CD14-positive monocyte (primary cell): ENCODE measurements around the gene SNRPA1. TPM values are rescaled to one million over a fixed set of nuclear protein-coding genes. Genes with fewer than 3 reads are reported as not detected.

Experiments
- DNase-seq, 3 donors: peaks; one replicate each; pipeline ENCODE4 v3.0.0-alpha.2; 2011 to 2022
- H2AFZ ChIP-seq: 2 replicates; pipeline ENCODE4 v1.6.0; 2012; ENCODE audit warnings: mild to moderate bottlenecking, low read depth, low read length, inconsistent platforms; ENCODE audit not compliant: insufficient read depth, poor library complexity, severe bottlenecking
- H3K27ac ChIP-seq, 2 donors: 1 replicate in 1 of 2; 2 replicates in 1 of 2; pipeline ENCODE4 v1.5.1; 2012 to 2013; ENCODE audit warnings: low read length in 2 of 2, control low read depth in 1 of 2, inconsistent platforms in 1 of 2, low read depth in 1 of 2, mild to moderate bottlenecking in 1 of 2
- H3K27me3 ChIP-seq, 2 donors: one replicate each; pipeline versions ENCODE4 v1.6.0 to v1.6.1; 2011 to 2013; ENCODE audit warnings: low read length in 2 of 2; ENCODE audit not compliant: control insufficient read depth in 2 of 2, insufficient read depth in 2 of 2
- H3K36me3 ChIP-seq, 2 donors: replicated peaks in 1 of 2; 1 replicate in 1 of 2; 2 replicates in 1 of 2; pipeline versions ENCODE4 v1.5.1 to v1.6.1; 2012 to 2013; ENCODE audit warnings: low read length in 2 of 2, control low read depth in 1 of 2, inconsistent platforms in 1 of 2, mild to moderate bottlenecking in 1 of 2; ENCODE audit not compliant: insufficient read depth in 2 of 2, control insufficient read depth in 1 of 2
- H3K4me1 ChIP-seq, 2 donors: 1 replicate in 1 of 2; 2 replicates in 1 of 2; pipeline versions ENCODE4 v1.5.1 to v1.6.1; 2012 to 2013; ENCODE audit warnings: low read length in 2 of 2, control low read depth in 1 of 2, inconsistent platforms in 1 of 2, mild to moderate bottlenecking in 1 of 2, moderate library complexity in 1 of 2; ENCODE audit not compliant: insufficient read depth in 2 of 2, control insufficient read depth in 1 of 2
- H3K4me2 ChIP-seq: replicated peaks from 2 replicates; pipeline ENCODE3; 2012; ENCODE audit warnings: low read length, moderate library complexity, mild to moderate bottlenecking; ENCODE audit not compliant: poor library complexity, severe bottlenecking; ENCODE audit errors: extremely low read depth
- H3K4me3 ChIP-seq, 3 experiments: fragments of 200-600 bp in 1 of 3; sonication (generic) in 1 of 3; replicated peaks in 1 of 3; 1 replicate in 2 of 3; 2 replicates in 1 of 3; pipeline ENCODE4 v1.5.1; 2011 to 2013; ENCODE audit warnings: low read length in 3 of 3, mild to moderate bottlenecking in 3 of 3, control low read depth in 2 of 3, low read depth in 2 of 3, inconsistent platforms in 1 of 3, moderate library complexity in 1 of 3
- H3K79me2 ChIP-seq: 2 replicates; pipeline ENCODE4 v1.6.0; 2012; ENCODE audit warnings: mild to moderate bottlenecking, control low read depth, inconsistent platforms, low read length, moderate library complexity; ENCODE audit not compliant: insufficient read depth
- H3K9ac ChIP-seq: 2 replicates; pipeline ENCODE4 v1.6.0; 2017; ENCODE audit warnings: low read length, mild to moderate bottlenecking; ENCODE audit not compliant: insufficient read depth, poor library complexity, severe bottlenecking
- H3K9me3 ChIP-seq, 2 donors: replicated peaks in 1 of 2; 1 replicate in 1 of 2; 2 replicates in 1 of 2; pipeline versions ENCODE4 v1.5.1 to v1.6.1; 2012 to 2013; ENCODE audit warnings: low read length in 2 of 2, control low read depth in 1 of 2; ENCODE audit not compliant: control insufficient read depth in 1 of 2, insufficient read depth in 1 of 2
- H4K20me1 ChIP-seq: 2 replicates; pipeline ENCODE4 v1.6.0; 2012; ENCODE audit warnings: mild to moderate bottlenecking, low read length, control low read depth, moderate library complexity; ENCODE audit not compliant: insufficient read depth
- H3K27ac Mint-ChIP-seq, 7 donors: one replicate each; pipeline ENCODE4 v1.8.0; 2020; ENCODE audit warnings: mild to moderate bottlenecking in 7 of 7, mixed read lengths in 7 of 7, moderate library complexity in 6 of 7, inconsistent platforms in 2 of 7
- H3K27me3 Mint-ChIP-seq, 3 donors: one replicate each; pipeline ENCODE4 v1.8.0; 2021 to 2022; ENCODE audit warnings: low read depth in 3 of 3, mild to moderate bottlenecking in 3 of 3, mixed read lengths in 3 of 3, moderate library complexity in 3 of 3, inconsistent platforms in 1 of 3
- H3K36me3 Mint-ChIP-seq, 2 donors: one replicate each; pipeline ENCODE4 v1.8.0; 2020; ENCODE audit warnings: mixed read lengths in 2 of 2, inconsistent platforms in 1 of 2, mild to moderate bottlenecking in 1 of 2
- H3K4me1 Mint-ChIP-seq: one replicate; pipeline ENCODE4 v1.8.0; 2020; ENCODE audit warnings: mild to moderate bottlenecking, mixed read lengths
- H3K4me3 Mint-ChIP-seq, 2 donors: one replicate each; pipeline ENCODE4 v1.8.0; 2020; ENCODE audit warnings: mild to moderate bottlenecking in 2 of 2, mixed read lengths in 2 of 2, moderate library complexity in 1 of 2
- H3K9me3 Mint-ChIP-seq, 7 donors: one replicate each; pipeline ENCODE4 v1.8.0; 2020 to 2022; ENCODE audit warnings: mixed read lengths in 7 of 7, mild to moderate bottlenecking in 6 of 7, moderate library complexity in 6 of 7, inconsistent platforms in 2 of 7
- CTCF ChIP-seq: fragments of 200-600 bp; IDR thresholded peaks from one replicate; pipeline ENCODE4 v1.8.0; 2022; ENCODE audit warnings: antibody characterized with exemption, mild to moderate bottlenecking
- WGBS: methylation state at CpG from one replicate; pipeline ENCODE4 v1.1.5; 2013; ENCODE audit warnings: missing lambda C conversion rate; ENCODE audit not compliant: insufficient coverage; 5-methylcytosine and 5-hydroxymethylcytosine counted together
- intact Hi-C, 2 donors: fragments of 100-400 bp; cut with micrococcal nuclease; formaldehyde crosslinking; loops; one replicate each; pipeline versions ENCODE4 v1.15.0 to v1.15.1; 2023
- polyA plus RNA-seq, 3 donors: library from polyadenylated mRNA; depleted of rRNA in 1 of 3; unstranded in 2 of 3; stranded (reverse) in 1 of 3; fragments of 300-500 nt in 2 of 3; fragments of >200 nt in 1 of 3; fragmentation: Illumina TruSeq in 2 of 3; gene quantifications; 1 replicate in 2 of 3; 2 replicates in 1 of 3; pipeline ENCODE4 v1.2.3, GENCODE V29; 2012 to 2021

Gene SNRPA1
- polyA plus RNA-seq, 3 donors, result 23.8 to 65.5 (median 35.4) TPM

- Histone ChIP-seq H3K79me2 (no peaks in the 10 kb centered on the region), H3K36me3 (peaks cover 0 to 7% of the 10 kb centered on the region in 2 donors), H3K9me3 (no peaks in the 10 kb centered on the region), H3K4me3 (no peak overlapping the region), H3K27ac (no peak overlapping the region), H2AFZ (no peak overlapping the region), H3K27me3 (peaks cover 0 to 3% of the 10 kb centered on the region in 2 donors), H3K4me1 (no peaks in the 10 kb centered on the region), H4K20me1 (no peaks in the 10 kb centered on the region), H3K9ac (no peak overlapping the region), H3K4me2 (no peak overlapping the region)
- DNase-seq, result no peak
- 98% methylated on average over 4 of the region's 4 CpGs for WGBS
- Mint-ChIP-seq H3K4me3 (no peak overlapping the region), H3K9me3 (no peaks in the 10 kb centered on the region), H3K4me1 (no peaks in the 10 kb centered on the region), H3K27me3 (peaks cover 18 to 34% (median 25%) of the 10 kb centered on the region in 3 donors), H3K36me3 (peaks cover 1 to 3% of the 10 kb centered on the region in 2 donors), H3K27ac (no peak overlapping the region)
- intact Hi-C loops, result no loop called here
- no peak for TF ChIP-seq CTCF
Observed at GRCh38 chr15:101264011-101264410, 31.0 kb downstream of the SNRPA1 start.

- Histone ChIP-seq H3K4me2 (no peak overlapping the region), H3K4me1 (no peaks in the 10 kb centered on the region), H3K4me3 (no peak overlapping the region), H3K27me3 (peaks cover 0 to 9% of the 10 kb centered on the region in 2 donors), H3K9me3 (no peaks in the 10 kb centered on the region), H3K9ac (no peak overlapping the region), H2AFZ (no peak overlapping the region), H3K36me3 (no peaks in the 10 kb centered on the region), H3K79me2 (no peaks in the 10 kb centered on the region), H4K20me1 (no peaks in the 10 kb centered on the region), H3K27ac (no peak overlapping the region)
- Mint-ChIP-seq H3K4me3 (no peak overlapping the region), H3K9me3 (no peaks in the 10 kb centered on the region), H3K27ac (peak overlapping the region in 1 of 7 donors; percentile 7), H3K36me3 (no peaks in the 10 kb centered on the region), H3K27me3 (peaks cover 22 to 39% (median 31%) of the 10 kb centered on the region in 3 donors), H3K4me1 (no peaks in the 10 kb centered on the region)
- intact Hi-C loops, result no loop called here
- no peak for TF ChIP-seq CTCF
- no peak for DNase-seq
- no CpG with 5 or more reads among the region's 4 CpGs for WGBS
Observed at GRCh38 chr15:101262551-101262950, 32.5 kb downstream of the SNRPA1 start.
